ENCODE results near the gene SPTLC1.

DNA sequence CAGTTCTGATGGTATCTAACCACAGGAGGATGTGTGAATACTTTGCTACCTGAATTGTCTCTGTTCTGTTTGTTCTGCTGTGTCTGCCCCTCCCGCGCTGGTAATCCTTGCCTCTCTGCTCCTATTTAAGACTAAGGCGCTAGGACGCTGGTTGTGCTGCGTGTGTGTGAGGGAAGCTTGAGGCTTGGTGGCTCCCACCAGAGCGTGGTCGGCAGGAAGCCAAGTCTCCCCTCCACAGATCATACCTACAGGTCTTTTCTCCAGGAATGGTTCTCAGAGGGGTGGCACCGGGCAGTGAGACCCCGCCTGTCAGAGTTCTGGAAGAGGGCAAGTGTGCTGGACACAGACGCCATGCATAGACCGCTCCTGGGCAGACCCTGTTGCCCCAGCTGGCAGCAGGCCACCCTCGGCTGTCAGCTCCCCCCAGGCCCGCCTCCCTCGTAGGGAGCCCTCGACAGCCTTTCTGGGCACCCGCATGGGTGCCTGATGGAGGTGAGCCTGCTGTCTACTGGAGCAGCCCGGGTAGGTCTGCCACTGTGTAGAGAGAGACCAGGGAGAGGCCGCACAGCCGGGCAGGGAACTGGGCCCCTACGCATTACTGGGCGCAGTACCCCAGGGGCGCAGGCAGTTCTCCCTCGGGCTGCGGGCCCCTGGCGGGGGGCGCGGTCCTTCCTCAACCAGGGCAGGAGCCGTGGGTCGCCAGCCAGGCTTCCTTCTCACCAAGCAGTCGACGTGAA is 111.7 kb downstream of the SPTLC1 start:
- TF ChIP-seq JUN (IDR thresholded peaks at IDR 0.05) (no peak), CTCF (IDR thresholded peaks at IDR 0.05) (no peak), ZFP36 (IDR thresholded peaks at IDR 0.05; ENCODE audit: borderline replicate concordance, partially characterized antibody) (no peak), POLR2A (IDR thresholded peaks at IDR 0.05; ENCODE audit: low read length) (no peak), EP300 (IDR thresholded peaks at IDR 0.05) (no peak), CEBPB (IDR thresholded peaks at IDR 0.05) (no peak), ESRRA (IDR thresholded peaks at IDR 0.05; ENCODE audit: borderline replicate concordance, low read length) (no peak)
- TF ChIP-seq, protein P1, sequence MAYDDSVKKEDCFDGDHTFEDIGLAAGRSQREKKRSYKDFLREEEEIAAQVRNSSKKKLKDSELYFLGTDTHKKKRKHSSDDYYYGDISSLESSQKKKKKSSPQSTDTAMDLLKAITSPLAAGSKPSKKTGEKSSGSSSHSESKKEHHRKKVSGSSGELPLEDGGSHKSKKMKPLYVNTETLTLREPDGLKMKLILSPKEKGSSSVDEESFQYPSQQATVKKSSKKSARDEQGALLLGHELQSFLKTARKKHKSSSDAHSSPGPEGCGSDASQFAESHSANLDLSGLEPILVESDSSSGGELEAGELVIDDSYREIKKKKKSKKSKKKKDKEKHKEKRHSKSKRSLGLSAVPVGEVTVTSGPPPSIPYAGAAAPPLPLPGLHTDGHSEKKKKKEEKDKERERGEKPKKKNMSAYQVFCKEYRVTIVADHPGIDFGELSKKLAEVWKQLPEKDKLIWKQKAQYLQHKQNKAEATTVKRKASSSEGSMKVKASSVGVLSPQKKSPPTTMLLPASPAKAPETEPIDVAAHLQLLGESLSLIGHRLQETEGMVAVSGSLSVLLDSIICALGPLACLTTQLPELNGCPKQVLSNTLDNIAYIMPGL (CRISPR knock-in tag; IDR thresholded peaks at IDR 0.05; ENCODE audit: borderline replicate concordance) = no peak
- TF ChIP-seq, protein P2, sequence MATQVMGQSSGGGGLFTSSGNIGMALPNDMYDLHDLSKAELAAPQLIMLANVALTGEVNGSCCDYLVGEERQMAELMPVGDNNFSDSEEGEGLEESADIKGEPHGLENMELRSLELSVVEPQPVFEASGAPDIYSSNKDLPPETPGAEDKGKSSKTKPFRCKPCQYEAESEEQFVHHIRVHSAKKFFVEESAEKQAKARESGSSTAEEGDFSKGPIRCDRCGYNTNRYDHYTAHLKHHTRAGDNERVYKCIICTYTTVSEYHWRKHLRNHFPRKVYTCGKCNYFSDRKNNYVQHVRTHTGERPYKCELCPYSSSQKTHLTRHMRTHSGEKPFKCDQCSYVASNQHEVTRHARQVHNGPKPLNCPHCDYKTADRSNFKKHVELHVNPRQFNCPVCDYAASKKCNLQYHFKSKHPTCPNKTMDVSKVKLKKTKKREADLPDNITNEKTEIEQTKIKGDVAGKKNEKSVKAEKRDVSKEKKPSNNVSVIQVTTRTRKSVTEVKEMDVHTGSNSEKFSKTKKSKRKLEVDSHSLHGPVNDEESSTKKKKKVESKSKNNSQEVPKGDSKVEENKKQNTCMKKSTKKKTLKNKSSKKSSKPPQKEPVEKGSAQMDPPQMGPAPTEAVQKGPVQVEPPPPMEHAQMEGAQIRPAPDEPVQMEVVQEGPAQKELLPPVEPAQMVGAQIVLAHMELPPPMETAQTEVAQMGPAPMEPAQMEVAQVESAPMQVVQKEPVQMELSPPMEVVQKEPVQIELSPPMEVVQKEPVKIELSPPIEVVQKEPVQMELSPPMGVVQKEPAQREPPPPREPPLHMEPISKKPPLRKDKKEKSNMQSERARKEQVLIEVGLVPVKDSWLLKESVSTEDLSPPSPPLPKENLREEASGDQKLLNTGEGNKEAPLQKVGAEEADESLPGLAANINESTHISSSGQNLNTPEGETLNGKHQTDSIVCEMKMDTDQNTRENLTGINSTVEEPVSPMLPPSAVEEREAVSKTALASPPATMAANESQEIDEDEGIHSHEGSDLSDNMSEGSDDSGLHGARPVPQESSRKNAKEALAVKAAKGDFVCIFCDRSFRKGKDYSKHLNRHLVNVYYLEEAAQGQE (IDR thresholded peaks at IDR 0.05) = no peak
